ENCODE results near the gene NUDT8.
"Not testable (repeated sequence)": the region's sequence is repeated elsewhere in the genome, so short reads cannot be mapped to it uniquely, and the experiment has no call there.

The NUDT8 gene

GRCh38 chr11:67627812-67628624 lies 1.7 kb downstream of the NUDT8 start:
- no peak for DNase-seq (ENCODE audit: low read depth)

- no peak for DNase-seq (ENCODE audit: low read depth)
Observed at GRCh38 chr11:67627441-67627811, 2.3 kb downstream of the NUDT8 start.

GRCh38 chr11:67626970-67627369 lies 2.8 kb downstream of the NUDT8 start:
- no peak for DNase-seq (ENCODE audit: low read depth)

- not testable (repeated sequence) for DNase-seq (ENCODE audit: low read depth)
Observed at GRCh38 chr11:67626131-67626833, 3.5 kb downstream of the NUDT8 start.

- DNase-seq (ENCODE audit: low read depth), result not testable (repeated sequence)
Observed at GRCh38 chr11:67623795-67624194, 5.9 kb downstream of the NUDT8 start.

GRCh38 chr11:67622905-67623304 lies 6.8 kb downstream of the NUDT8 start:
- DNase-seq (ENCODE audit: low read depth), result not testable (repeated sequence)

- DNase-seq (ENCODE audit: low read depth), result not testable (repeated sequence)
Observed at GRCh38 chr11:67621928-67622327, 7.8 kb downstream of the NUDT8 start.

GRCh38 chr11:67620621-67621020 lies 9.1 kb downstream of the NUDT8 start:
- not testable (repeated sequence) for DNase-seq (ENCODE audit: low read depth)

GRCh38 chr11:67619683-67620618 lies 9.8 kb downstream of the NUDT8 start:
- not testable (repeated sequence) for DNase-seq (ENCODE audit: low read depth)

- DNase-seq (ENCODE audit: low read depth), result not testable (repeated sequence)
Observed at GRCh38 chr11:67618901-67619659, 10.7 kb downstream of the NUDT8 start.

GRCh38 chr11:67617243-67617953 lies 12.3 kb downstream of the NUDT8 start:
- no peak for DNase-seq (ENCODE audit: low read depth)

- no peak for DNase-seq (ENCODE audit: low read depth)
Observed at GRCh38 chr11:67616431-67617242, 13.1 kb downstream of the NUDT8 start.

GRCh38 chr11:67615728-67616430 lies 13.9 kb downstream of the NUDT8 start:
- DNase-seq (ENCODE audit: low read depth), result no peak

- no peak for DNase-seq (ENCODE audit: low read depth)
Observed at GRCh38 chr11:67614730-67615714, 14.7 kb downstream of the NUDT8 start.

- DNase-seq (ENCODE audit: low read depth), result peak; percentile 51
Observed at GRCh38 chr11:67613960-67614715, 15.6 kb downstream of the NUDT8 start.

- DNase-seq (ENCODE audit: low read depth), result no peak
Observed at GRCh38 chr11:67613313-67613959, 16.3 kb downstream of the NUDT8 start.

- no peak for DNase-seq (ENCODE audit: low read depth)
Observed at GRCh38 chr11:67612751-67613150, 17.0 kb downstream of the NUDT8 start.

Data from iris pigment epithelial cell (primary cell).